ENCODE results near the gene AMZ1. TPM values are rescaled to one million over a fixed set of nuclear protein-coding genes. Genes with fewer than 3 reads are reported as not detected.

The AMZ1 gene
- total RNA-seq, 4 donors from 2014 or later = 0.64 TPM; not detected in 3

DNA sequence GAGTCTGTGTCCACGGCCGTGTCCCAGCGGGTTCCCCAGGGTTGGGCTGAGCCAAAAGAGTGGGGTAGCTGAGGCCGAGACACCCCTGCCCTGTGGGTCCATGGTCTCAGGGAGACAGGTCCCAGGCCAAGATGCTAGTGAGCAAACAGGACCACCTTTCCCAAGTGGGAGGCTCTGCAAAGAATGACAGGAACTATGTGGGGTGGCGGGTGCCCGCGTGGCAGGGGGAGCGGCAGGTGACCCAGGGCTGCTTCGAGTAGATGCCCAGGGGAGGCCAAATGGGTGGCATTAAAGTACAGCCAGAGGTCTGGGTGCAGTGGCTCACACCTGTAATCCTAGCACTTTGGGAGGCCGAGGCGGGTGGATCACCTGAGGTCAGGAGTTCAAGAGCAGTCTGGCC is 38.0 kb upstream of the AMZ1 start:
- Histone ChIP-seq H3K4me1 (peaks cover 0 to 1% (median under 1%) of the 10 kb centered on the region in 4 donors), H3K4me3 (no peak overlapping the region), H3K27me3 (no peaks in the 10 kb centered on the region), H3K9me3 (no peaks in the 10 kb centered on the region), H3K36me3 (no peaks in the 10 kb centered on the region), H3K27ac (no peak overlapping the region)
- intact Hi-C loops (cut with DNase I; ENCODE audit: low total_unique reads) (no loop called here), in situ Hi-C loops (cut with MboI; ENCODE audit: low pct_ligation_motif_present in 1 of 4, low pct_unique_long_range_greater_than_20kb in 1 of 4, low sequenced_read_pairs in 3 of 4) (no loop called here)
- DNase-seq = no peak
- TF ChIP-seq POLR2AphosphoS5 (IDR thresholded peaks at IDR 0.05) = no peak
- TF ChIP-seq EP300 (IDR thresholded peaks at IDR 0.05; ENCODE audit: low read depth) = no peak
- TF ChIP-seq, protein P1, sequence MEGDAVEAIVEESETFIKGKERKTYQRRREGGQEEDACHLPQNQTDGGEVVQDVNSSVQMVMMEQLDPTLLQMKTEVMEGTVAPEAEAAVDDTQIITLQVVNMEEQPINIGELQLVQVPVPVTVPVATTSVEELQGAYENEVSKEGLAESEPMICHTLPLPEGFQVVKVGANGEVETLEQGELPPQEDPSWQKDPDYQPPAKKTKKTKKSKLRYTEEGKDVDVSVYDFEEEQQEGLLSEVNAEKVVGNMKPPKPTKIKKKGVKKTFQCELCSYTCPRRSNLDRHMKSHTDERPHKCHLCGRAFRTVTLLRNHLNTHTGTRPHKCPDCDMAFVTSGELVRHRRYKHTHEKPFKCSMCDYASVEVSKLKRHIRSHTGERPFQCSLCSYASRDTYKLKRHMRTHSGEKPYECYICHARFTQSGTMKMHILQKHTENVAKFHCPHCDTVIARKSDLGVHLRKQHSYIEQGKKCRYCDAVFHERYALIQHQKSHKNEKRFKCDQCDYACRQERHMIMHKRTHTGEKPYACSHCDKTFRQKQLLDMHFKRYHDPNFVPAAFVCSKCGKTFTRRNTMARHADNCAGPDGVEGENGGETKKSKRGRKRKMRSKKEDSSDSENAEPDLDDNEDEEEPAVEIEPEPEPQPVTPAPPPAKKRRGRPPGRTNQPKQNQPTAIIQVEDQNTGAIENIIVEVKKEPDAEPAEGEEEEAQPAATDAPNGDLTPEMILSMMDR (IDR thresholded peaks at IDR 0.05) = no peak
- TF ChIP-seq POLR2A (IDR thresholded peaks at IDR 0.05) = no peak
- 85 to 97% methylated on average over 4 to 11 of the region's 11 CpGs for WGBS, 2 donors (ENCODE audit: low coverage in 1 of 2)

DNA sequence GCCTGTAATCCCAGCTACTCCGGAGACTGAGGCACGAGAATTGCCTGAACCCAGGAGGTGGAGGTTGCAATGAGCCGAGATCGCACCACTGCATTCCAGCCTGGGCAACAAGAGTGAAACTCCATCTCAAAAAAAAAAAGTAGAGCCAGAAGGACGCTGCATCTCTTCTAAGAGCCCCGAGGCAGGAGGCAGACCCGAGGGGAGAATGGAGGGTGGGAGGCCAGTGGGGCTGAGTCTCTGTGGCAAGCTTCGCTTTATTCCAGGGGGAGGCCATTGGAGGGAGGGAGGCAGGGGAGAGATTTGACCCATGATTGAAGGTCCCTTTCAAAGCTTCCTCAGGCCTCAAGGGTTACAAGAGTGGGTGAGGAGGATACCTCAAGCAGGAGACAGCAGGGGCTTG is 37.6 kb upstream of the AMZ1 start:
- in situ Hi-C loops (cut with MboI; ENCODE audit: low pct_ligation_motif_present in 1 of 4, low pct_unique_long_range_greater_than_20kb in 1 of 4, low sequenced_read_pairs in 3 of 4) = no loop called here
- TF ChIP-seq POLR2AphosphoS5 (IDR thresholded peaks at IDR 0.05) (no peak), POLR2A (IDR thresholded peaks at IDR 0.05) (no peak), EP300 (IDR thresholded peaks at IDR 0.05; ENCODE audit: low read depth) (no peak)
- TF ChIP-seq, protein P1 (IDR thresholded peaks at IDR 0.05) = no peak
- Histone ChIP-seq H3K27ac (no peak overlapping the region), H3K4me1 (no peaks in the 10 kb centered on the region), H3K27me3 (no peaks in the 10 kb centered on the region), H3K9me3 (no peaks in the 10 kb centered on the region), H3K36me3 (no peaks in the 10 kb centered on the region), H3K4me3 (no peak overlapping the region)
- no peak for DNase-seq
- intact Hi-C loops (cut with DNase I; ENCODE audit: low total_unique reads) = no loop called here
- 65 to 88% methylated on average over 5 to 8 of the region's 8 CpGs for WGBS, 2 donors (ENCODE audit: low coverage in 1 of 2)

DNA sequence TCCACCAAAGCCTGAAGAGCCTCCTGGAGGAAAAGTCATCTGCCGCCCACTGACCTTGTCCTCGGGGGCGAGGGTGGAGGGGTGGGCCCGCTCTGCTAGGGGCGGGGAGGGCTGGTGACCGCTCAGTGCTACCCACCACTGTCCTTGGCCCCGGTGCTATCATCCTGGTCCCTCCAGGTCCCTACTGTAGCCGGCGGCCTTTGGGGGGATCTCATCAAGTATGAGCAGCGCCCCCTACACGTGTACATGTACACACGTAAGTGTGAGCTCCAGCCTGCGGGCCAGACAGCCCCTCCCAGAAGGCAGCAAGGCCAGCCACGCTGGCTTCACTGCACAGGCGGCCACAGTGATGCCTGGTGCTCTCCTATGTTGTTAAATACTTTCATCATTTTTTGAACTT is 36.7 kb upstream of the AMZ1 start:
- in situ Hi-C loops (cut with MboI; ENCODE audit: low pct_ligation_motif_present in 1 of 4, low pct_unique_long_range_greater_than_20kb in 1 of 4, low sequenced_read_pairs in 3 of 4) (no loop called here), intact Hi-C loops (cut with DNase I; ENCODE audit: low total_unique reads) (no loop called here)
- Histone ChIP-seq H3K9me3 (no peaks in the 10 kb centered on the region), H3K27ac (no peak overlapping the region), H3K4me1 (no peaks in the 10 kb centered on the region), H3K27me3 (no peaks in the 10 kb centered on the region), H3K36me3 (no peaks in the 10 kb centered on the region), H3K4me3 (no peak overlapping the region)
- TF ChIP-seq POLR2A (IDR thresholded peaks at IDR 0.05) (no peak), EP300 (IDR thresholded peaks at IDR 0.05; ENCODE audit: low read depth) (no peak), POLR2AphosphoS5 (IDR thresholded peaks at IDR 0.05) (no peak)
- TF ChIP-seq, protein P1 (IDR thresholded peaks at IDR 0.05) = no peak
- DNase-seq = no peak
- 56 to 89% methylated on average over 5 to 15 of the region's 15 CpGs for WGBS, 2 donors (ENCODE audit: low coverage in 1 of 2)

DNA sequence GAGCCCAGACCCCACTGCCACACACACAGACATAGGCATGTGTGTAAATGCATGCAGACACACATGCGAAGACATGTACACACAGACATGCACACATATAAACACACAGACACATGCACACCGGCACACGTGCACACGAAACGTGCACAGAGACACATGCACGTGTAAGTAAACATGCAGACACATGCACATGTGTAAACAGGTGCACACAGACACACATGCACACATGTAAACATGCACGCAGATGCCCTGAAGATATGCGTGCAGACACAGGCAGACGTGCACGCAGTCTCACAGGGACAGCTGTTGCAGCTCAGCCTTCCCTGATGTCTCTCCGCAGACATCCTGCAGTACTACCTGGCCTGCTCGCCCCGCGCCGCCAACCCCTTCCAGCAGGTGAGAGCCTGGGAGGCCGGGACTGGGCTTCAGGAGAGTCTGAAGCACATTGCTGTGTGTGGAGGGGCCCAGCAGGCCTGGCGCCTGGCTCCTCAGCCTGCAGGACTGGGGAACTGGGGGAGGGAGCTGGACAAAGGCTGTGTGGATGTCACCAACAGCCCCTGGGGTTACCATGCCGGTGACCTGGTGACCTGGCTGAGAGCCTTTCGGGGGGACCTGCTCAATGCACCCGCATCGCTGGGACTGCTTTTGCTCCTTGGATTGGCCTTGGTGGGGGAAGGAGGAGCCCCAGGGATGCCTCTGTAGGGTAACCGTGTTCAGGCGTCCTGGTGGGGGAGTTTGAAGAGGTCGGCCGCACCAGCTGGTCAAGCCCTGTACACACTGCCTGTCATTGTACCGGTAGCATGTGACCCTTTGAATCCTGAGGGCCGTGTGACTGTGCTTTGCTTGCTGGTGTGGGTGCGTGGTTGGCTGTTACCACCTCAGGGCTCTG is 35.9 kb upstream of the AMZ1 start:
- intact Hi-C loops (cut with DNase I; ENCODE audit: low total_unique reads) (no loop called here), in situ Hi-C loops (cut with MboI; ENCODE audit: low pct_ligation_motif_present in 1 of 4, low pct_unique_long_range_greater_than_20kb in 1 of 4, low sequenced_read_pairs in 3 of 4) (no loop called here)
- 86 to 92% methylated on average over 9 to 28 of the region's 28 CpGs for WGBS, 2 donors (ENCODE audit: low coverage in 1 of 2)
- no peak for DNase-seq
- Histone ChIP-seq H3K4me3 (no peak overlapping the region), H3K27ac (no peak overlapping the region), H3K36me3 (no peaks in the 10 kb centered on the region), H3K9me3 (no peaks in the 10 kb centered on the region), H3K27me3 (no peaks in the 10 kb centered on the region), H3K4me1 (no peaks in the 10 kb centered on the region)
- no peak for TF ChIP-seq POLR2AphosphoS5 (IDR thresholded peaks at IDR 0.05)
- TF ChIP-seq, protein P1 (IDR thresholded peaks at IDR 0.05) = no peak
- no peak for TF ChIP-seq POLR2A (IDR thresholded peaks at IDR 0.05)
- TF ChIP-seq EP300 (IDR thresholded peaks at IDR 0.05; ENCODE audit: low read depth) = no peak
